Activated gamma-delta T cell treated with Interleukin-2 at 50 U/mL for 16 hours (primary cell): Measurements from ENCODE around the gene ZIC1.

ENCODE experiments used
- DNase-seq: peaks from one replicate; pipeline ENCODE4 v3.0.0-alpha.2; 2020

The ZIC1 gene

GRCh38 chr3:147397155-147397874 lies 11.8 kb upstream of the ZIC1 start:
- DNase-seq = no peak

- no peak for DNase-seq
Observed at GRCh38 chr3:147397875-147398812, 11.0 kb upstream of the ZIC1 start.

GRCh38 chr3:147398813-147399534 lies 10.2 kb upstream of the ZIC1 start:
- no peak for DNase-seq

GRCh38 chr3:147400111-147400510 lies 9.1 kb upstream of the ZIC1 start:
- no peak for DNase-seq

- DNase-seq = no peak
Observed at GRCh38 chr3:147400999-147401398, 8.2 kb upstream of the ZIC1 start.

GRCh38 chr3:147401421-147401820 lies 7.7 kb upstream of the ZIC1 start:
- no peak for DNase-seq

- DNase-seq = no peak
Observed at GRCh38 chr3:147402159-147402558, 7.0 kb upstream of the ZIC1 start.

- no peak for DNase-seq
Observed at GRCh38 chr3:147403511-147403910, 5.7 kb upstream of the ZIC1 start.

- no peak for DNase-seq
Observed at GRCh38 chr3:147404000-147404799, 5.0 kb upstream of the ZIC1 start.

GRCh38 chr3:147404800-147405230 lies 4.3 kb upstream of the ZIC1 start:
- no peak for DNase-seq

GRCh38 chr3:147405231-147406027 lies 3.7 kb upstream of the ZIC1 start:
- DNase-seq = no peak

- no peak for DNase-seq
Observed at GRCh38 chr3:147406028-147406931, 2.9 kb upstream of the ZIC1 start, which contains the start of gene ZIC4. TSS of gene ZIC4 (minus strand) at chr3:147406543. CDS start at chr3:147402797, 3,746 bp downstream.

- no peak for DNase-seq
Observed at GRCh38 chr3:147407114-147407497, 2.1 kb upstream of the ZIC1 start.

- no peak for DNase-seq
Observed at GRCh38 chr3:147407498-147408187, 1.5 kb upstream of the ZIC1 start.

GRCh38 chr3:147408188-147409100 lies 721 bp upstream of the ZIC1 start:
- DNase-seq = no peak

GRCh38 chr3:147410116-147410525 lies 956 bp downstream of the ZIC1 start:
- no peak for DNase-seq

GRCh38 chr3:147410526-147411237 lies 1.5 kb downstream of the ZIC1 start:
- no peak for DNase-seq

- no peak for DNase-seq
Observed at GRCh38 chr3:147411238-147411814, 2.2 kb downstream of the ZIC1 start.
